GM12875 (cell line): ENCODE data around the gene ACACA.

Source experiments
- H3K4me3 ChIP-seq: one replicate; pipeline ENCODE4 v1.5.1; 2011; ENCODE audit warnings: low read depth, low read length, control low read depth
- TF ChIP-seq, protein P1 (sequence below): IDR thresholded peaks from 2 replicates; pipeline ENCODE4 v1.5.1; 2011; ENCODE audit warnings: low read depth, mild to moderate bottlenecking, control low read depth, inconsistent platforms, low read length, moderate library complexity, borderline replicate concordance; ENCODE audit not compliant: insufficient read depth

Gene ACACA

DNA sequence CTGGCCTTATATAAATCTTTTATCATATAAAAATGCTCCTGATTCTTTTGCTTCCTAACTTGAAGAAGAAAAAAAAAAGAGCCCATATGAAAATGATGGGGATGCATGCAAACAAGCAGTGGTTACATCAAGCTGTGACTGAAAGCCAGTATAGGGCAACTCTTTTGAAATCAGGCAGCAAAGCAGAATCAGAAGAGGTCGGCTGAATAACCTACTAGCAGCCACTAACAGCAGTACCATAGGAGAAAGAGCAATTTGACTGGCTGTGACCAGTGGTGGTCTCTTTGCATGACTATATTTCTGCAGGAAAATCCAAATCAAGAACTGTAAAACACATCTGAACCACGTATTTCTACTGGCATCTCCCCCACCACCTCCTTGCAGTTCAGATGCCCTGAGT is 192.7 kb downstream of the ACACA start:
- H3K4me3 ChIP-seq, result no peak overlapping the region

DNA sequence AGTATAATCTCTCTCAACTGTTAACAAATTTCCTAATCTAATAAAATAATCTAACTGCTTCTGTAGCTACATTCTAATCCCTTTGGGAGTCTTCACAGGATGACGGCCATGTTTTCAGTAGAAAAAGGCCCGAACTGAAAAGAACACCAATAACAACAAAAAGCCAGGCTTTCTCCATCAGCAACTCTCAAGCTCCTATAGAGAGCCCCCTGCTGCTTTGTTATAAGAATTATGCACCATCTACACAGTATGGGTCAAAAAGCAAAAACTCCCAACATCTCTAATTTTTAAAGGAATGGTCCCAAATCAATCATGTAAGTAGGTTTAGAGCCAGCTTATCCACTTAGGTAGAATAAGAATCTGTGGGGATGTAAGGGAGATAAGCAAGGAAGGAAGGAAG is 194.5 kb downstream of the ACACA start:
- TF ChIP-seq, protein P1, sequence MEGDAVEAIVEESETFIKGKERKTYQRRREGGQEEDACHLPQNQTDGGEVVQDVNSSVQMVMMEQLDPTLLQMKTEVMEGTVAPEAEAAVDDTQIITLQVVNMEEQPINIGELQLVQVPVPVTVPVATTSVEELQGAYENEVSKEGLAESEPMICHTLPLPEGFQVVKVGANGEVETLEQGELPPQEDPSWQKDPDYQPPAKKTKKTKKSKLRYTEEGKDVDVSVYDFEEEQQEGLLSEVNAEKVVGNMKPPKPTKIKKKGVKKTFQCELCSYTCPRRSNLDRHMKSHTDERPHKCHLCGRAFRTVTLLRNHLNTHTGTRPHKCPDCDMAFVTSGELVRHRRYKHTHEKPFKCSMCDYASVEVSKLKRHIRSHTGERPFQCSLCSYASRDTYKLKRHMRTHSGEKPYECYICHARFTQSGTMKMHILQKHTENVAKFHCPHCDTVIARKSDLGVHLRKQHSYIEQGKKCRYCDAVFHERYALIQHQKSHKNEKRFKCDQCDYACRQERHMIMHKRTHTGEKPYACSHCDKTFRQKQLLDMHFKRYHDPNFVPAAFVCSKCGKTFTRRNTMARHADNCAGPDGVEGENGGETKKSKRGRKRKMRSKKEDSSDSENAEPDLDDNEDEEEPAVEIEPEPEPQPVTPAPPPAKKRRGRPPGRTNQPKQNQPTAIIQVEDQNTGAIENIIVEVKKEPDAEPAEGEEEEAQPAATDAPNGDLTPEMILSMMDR, result no peak
- no peak overlapping the region for H3K4me3 ChIP-seq

More for the DNA sequence above, 192.7 kb downstream of the ACACA start:
- TF ChIP-seq, protein P1, result no peak

DNA sequence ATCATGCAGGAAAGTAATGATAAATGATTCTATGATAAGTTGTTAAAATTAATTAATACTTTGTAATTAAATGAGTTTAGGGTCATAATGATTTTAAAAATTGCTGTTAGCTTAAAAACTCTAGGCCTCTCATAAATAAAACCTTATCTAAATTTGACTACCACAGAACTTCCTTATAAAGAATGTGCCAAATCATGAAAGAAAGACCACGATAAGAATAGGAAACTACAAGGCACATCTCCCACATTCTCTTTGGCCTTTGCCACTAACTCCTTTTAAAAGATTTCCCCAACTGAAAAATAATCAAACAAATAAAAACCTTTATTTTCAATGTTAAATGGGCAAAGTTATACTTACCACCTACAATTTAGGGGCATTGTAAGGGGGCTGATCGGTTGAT is 195.5 kb downstream of the ACACA start:
- no peak overlapping the region for H3K4me3 ChIP-seq
- TF ChIP-seq, protein P1, result no peak

DNA sequence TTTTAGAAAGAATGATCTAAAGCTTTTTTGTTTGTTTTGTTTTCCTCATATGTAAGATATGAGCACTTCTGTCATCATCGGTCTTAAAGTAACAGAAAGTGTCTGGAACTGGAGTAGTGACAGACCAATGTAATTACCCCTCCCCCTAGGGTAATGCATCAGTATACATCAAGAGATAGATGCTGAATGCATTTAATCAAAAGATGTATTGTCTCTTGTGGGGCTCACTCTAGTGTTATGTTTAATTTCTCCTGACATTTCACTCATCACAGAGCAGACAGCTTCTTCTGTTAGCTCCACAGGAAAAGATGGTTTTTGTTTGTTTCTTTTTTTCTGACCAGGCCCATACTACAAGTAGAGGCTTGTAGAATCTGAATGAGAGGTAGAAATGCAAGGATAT is 199.5 kb downstream of the ACACA start:
- H3K4me3 ChIP-seq, result no peak overlapping the region
- TF ChIP-seq, protein P1, result no peak

DNA sequence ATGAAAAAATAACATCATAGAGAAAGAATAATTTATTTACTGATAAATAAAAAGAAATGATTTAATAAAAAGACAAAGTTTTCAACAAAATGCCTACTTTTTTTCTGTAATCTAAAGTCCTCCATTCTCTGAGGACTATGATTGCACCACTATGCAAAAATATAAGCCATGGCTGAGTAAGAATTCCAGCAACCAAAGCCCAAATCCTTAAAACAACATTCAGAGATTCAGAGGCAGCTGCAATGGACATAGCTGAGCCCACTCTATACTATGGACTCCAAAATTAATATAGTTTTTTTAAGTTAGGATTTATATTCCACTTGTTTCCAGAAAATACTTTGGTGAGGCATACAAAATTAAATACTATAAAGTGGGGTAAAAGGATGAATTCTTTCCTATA is 200.3 kb downstream of the ACACA start:
- TF ChIP-seq, protein P1, result no peak
- no peak overlapping the region for H3K4me3 ChIP-seq

DNA sequence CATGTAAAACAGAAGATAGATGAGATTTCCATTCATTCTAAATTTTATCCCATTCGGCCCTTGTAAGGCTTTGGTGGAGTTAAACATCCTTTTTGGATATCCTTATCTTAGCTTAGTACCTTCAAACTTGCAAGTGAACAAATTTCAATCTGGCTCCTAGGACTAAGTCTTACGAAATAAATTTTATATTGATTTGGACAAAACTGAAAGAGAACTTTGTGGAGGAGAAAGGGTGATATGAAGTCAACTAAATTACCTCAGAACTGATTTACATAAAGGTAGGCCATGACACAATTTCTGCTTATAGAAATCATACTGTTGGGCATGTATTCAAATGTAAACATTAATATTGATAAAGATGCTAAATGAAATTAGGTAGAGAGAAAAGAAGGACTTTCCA is 206.1 kb downstream of the ACACA start:
- TF ChIP-seq, protein P1, result no peak
- H3K4me3 ChIP-seq, result no peak overlapping the region

DNA sequence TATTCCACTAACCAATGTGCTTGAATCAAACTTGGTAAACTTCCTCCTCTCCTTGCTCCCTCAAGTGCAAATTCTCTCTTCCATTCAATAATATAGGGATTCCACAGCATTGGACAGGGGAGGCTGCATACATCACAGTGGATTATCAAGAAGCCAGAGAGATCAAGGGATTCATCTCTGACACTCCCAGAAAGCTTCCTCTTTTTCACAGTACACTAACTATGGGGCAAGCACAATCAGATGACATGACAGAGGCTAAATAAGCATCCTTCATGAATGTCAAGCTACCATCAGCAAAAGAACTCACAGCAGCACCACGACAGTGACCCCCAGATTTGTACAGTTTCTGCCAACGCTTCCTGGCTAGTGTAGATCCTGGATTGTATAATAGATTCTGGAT is 209.3 kb downstream of the ACACA start:
- H3K4me3 ChIP-seq, result no peak overlapping the region
- TF ChIP-seq, protein P1, result no peak
